GM18498 (cell line): ENCODE results near the gene LOXL1.

ENCODE experiments used
- ATAC-seq: cut with Tn5 transposase; IDR thresholded peaks from one replicate; pipeline ENCODE4 v1.9.1; 2021; ENCODE audit warnings: mild to moderate bottlenecking, moderate library complexity; ENCODE audit not compliant: unreplicated experiment

LOXL1 gene, protein sequence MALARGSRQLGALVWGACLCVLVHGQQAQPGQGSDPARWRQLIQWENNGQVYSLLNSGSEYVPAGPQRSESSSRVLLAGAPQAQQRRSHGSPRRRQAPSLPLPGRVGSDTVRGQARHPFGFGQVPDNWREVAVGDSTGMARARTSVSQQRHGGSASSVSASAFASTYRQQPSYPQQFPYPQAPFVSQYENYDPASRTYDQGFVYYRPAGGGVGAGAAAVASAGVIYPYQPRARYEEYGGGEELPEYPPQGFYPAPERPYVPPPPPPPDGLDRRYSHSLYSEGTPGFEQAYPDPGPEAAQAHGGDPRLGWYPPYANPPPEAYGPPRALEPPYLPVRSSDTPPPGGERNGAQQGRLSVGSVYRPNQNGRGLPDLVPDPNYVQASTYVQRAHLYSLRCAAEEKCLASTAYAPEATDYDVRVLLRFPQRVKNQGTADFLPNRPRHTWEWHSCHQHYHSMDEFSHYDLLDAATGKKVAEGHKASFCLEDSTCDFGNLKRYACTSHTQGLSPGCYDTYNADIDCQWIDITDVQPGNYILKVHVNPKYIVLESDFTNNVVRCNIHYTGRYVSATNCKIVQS

DNA sequence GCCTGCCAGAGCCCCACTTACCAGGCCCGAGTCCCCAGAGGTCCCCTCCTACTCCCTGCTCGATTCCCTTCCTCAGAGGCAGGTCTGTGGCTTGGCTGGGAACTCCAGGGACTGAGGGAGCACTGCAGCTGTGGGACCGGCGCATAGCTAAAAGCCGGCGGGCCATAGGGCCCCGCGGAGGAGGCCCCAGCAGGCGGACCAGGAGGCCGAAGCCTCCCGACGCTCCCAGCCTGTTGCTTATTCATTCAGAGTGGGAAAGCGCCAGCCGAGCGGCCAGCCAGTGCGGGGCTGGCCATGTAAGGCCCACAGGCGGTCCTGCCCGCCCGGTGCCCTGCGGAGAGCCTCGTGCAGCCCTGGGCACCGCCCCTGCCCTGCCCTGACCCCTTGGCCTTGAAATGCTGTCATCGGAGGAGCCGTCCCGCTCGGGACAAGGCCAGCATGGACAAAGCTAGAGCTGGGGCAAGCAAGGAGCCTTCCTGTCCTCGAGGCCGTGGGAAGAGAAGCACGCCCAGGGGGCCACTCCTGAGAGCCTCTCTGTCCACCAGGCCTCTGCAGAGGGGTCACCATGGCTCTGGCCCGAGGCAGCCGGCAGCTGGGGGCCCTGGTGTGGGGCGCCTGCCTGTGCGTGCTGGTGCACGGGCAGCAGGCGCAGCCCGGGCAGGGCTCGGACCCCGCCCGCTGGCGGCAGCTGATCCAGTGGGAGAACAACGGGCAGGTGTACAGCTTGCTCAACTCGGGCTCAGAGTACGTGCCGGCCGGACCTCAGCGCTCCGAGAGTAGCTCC lies at the start of gene LOXL1:
LOXL1 (plus strand) TSS at position 244 of the 784 bp plus-strand sequence; CDS start at position 566, 322 bp downstream.
- ATAC-seq, result no peak

DNA sequence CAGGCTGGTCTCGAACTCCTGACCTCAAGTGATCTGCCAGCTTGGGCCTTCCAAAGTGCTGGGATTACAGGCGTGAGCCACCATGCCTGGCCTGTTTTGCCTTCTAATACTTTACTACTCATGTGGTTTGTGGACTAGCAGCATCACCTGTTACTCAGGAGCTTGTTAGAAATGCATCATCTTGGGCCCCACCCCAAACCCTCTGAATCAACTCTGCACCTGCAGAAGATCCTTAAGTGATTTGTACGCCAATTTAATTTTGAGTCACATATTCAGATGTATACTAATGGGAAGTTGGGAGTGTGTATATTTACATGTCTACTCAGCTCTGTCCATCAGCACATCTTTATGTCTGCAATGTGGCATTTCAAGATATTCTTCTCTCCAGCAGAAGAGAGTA lies 46.8 kb upstream of the LOXL1 start:
- ATAC-seq, result no peak

DNA sequence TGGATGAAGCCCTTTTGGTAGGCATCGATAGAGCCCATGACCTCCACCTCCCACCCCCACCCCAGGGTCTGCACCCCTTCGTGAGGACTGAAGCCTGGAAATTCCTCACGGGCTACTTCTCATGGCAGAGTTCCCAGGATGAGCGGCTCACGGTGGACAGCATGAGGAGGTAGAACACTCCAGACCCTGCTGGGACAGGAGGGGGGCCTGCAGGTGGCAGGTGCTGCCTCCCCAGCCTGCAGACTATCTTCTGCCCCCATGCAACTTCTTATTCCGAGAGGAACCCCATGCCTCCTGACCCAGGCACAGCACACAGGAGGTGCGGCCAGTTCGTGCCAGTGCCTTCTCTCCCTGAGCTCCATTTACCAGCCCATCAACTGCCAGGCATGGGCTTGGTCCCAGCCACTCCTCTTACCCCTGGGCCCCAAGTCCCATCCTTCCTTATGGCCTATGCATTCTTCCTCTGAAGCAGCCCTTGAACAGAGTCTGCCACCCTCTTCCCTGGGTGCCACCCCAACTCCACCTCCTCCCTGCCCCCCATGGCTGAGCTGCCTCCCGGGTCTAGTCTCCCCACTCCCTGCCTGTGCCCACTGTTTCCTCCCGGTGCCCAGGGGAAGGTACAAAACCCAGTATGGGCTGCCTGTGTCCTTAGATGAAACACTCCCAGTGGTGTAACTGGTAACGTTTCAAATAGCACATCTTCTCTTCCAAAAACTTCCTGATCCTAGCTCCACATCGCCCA lies 44.5 kb upstream of the LOXL1 start:
- ATAC-seq, result no peak

DNA sequence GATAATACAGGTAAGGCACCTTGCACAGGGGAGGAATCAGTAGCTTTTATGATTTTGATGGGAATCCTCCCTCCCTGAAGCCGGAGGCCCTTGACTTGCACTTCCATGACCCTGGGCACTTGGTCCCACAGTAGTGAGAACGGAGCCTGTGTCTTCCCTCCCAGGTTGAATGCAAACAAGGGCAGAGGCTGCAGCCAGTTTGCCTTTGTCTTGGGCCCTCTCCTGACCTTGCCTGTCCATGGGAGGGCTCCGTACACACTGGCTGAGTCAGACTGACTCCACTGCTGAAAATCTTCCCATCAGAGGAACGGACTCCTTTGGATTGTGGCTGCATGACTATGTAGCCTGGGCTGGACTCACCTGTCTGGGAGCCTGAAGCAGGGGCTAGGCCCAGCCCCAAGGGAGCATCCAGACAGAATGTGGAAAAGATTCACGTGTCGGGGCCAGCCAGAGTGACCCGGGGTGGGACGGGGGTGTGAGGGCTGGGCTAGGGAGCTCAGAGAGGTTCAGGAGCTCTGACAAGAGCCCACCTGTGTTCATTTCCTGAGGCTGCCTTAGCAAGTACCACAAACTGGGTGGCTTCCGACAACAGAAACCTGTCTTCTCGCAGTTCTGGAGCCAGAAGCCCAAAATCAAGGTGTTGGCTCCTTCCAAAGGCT lies 43.4 kb upstream of the LOXL1 start:
- no peak for ATAC-seq

- ATAC-seq, result no peak
Observed at GRCh38 chr15:73884159-73884558, 42.1 kb upstream of the LOXL1 start.

GRCh38 chr15:73885954-73886700 lies 40.1 kb upstream of the LOXL1 start:
- ATAC-seq, result no peak

GRCh38 chr15:73886717-73887345 lies 39.4 kb upstream of the LOXL1 start:
- ATAC-seq, result no peak

DNA sequence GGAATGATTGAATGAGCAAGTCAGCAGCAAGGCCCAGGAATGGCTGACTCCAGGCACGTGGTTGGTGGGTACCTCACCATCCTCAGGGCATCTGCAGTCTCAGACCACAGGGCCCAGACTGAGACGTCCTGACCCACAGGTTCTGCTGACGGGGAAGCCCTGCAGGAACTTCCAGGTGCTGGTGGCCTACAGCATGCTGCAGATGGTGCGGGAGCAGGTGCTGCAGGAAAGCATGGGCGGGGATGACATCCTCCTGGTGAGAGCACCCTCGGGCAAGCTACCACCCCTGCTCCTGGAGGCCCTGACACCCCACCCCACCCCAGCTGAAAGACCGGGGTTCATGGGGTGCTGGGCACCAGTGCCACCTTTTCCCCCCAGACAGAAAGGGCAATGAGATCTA lies 38.8 kb upstream of the LOXL1 start:
- ATAC-seq, result no peak

GRCh38 chr15:73888224-73889041 lies 37.8 kb upstream of the LOXL1 start:
- ATAC-seq, result no peak

DNA sequence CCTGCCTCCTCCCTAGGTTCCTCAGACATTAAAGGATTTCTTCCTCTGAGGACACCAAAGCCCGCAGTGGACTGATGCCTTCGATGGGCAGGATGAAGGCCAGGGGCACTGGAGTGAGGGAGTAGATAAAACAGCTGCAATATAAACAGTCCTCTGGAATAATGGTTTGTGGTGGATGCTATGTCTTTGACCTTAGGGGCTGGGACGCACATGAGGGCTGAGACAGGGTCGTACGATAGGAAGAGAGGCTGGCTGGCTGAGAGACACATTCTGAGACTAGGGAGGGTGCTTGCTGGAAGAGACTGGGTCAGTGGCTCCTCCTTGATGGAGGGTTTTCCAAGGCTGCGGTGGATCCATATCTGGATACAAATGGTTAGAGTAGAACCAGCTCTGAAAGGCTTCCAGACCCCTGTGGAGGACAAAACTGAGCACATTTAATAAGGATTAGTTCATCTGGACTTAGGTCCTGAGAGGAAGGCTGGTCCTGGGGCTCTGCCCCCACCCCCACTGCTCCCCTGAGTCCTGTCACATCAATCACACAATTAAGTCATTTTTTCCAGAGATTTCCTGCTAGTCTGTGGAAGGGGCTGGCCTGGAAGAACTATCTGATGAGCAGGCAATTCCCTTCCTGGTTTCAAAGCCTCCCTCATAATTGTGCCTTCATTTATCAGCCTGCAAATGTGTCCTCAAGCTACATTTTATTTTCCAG lies 37.1 kb upstream of the LOXL1 start:
- no peak for ATAC-seq

DNA sequence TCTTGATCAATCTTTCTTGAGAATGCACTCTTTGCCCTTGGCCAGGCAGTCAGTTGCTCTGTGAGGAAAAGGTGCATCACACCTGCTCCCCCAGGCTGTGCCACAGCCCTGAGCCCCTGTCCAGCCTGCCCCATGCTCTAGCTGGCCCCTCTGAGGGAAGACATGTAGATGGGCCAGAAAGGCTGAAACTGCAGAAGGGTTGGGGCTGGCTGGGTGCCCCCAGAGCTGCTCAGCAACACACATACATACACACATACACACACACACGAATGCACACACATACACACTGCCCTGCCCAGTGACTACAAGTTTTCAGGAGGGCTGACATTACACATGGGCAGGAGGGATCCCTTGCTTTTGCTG lies 36.5 kb upstream of the LOXL1 start:
- ATAC-seq, result no peak

GRCh38 chr15:73891328-73892315 lies 34.6 kb upstream of the LOXL1 start:
- ATAC-seq, result no peak

- no peak for ATAC-seq
Observed at GRCh38 chr15:73892446-73893226, 33.6 kb upstream of the LOXL1 start.

DNA sequence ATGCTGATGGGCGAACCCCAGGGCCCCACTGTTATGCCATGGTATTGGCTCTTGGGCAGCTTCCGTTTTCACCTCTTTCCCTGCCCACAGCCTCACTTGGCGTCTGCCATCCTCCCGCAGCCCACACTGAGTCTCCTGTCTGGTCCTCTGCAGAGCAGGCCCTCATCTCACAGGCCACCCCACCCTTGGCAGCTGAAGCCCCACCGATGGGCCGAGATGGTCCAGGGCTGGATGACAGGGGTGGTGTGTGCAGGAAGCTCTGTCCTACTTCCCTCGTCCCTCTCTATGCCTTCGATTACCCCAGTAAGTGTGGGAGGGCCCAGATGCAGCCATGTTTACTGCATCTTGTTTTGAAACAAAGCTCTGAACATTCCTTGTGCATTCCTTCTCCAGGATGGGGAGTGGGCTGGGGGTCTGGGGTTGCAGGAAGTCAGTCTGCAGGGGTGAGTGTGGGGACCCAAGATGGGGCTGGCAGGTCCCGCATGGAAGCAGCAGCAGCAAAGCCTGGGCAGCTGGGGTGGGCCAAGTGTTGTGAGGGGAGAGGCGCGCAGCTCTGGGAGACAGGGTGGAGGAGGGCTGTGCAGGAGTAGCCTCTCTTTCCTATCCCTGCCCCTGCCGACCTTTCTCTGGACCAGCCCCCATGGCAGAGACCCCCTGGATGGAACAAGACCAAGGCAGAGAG lies 32.0 kb upstream of the LOXL1 start:
- no peak for ATAC-seq

- ATAC-seq, result no peak
Observed at GRCh38 chr15:73897441-73898261, 28.6 kb upstream of the LOXL1 start.
